LNCAP (cell line): ENCODE measurements around the gene SLC9A3.

Experiments used
- CTCF ChIP-seq: fragments of 450-650 bp; IDR thresholded peaks from 2 replicates; pipeline ENCODE4 v1.5.1; 2017; ENCODE audit warnings: mild to moderate bottlenecking

Gene SLC9A3

GRCh38 chr5:534743-535671 lies 10.8 kb upstream of the SLC9A3 start:
- no peak for TF ChIP-seq CTCF

DNA sequence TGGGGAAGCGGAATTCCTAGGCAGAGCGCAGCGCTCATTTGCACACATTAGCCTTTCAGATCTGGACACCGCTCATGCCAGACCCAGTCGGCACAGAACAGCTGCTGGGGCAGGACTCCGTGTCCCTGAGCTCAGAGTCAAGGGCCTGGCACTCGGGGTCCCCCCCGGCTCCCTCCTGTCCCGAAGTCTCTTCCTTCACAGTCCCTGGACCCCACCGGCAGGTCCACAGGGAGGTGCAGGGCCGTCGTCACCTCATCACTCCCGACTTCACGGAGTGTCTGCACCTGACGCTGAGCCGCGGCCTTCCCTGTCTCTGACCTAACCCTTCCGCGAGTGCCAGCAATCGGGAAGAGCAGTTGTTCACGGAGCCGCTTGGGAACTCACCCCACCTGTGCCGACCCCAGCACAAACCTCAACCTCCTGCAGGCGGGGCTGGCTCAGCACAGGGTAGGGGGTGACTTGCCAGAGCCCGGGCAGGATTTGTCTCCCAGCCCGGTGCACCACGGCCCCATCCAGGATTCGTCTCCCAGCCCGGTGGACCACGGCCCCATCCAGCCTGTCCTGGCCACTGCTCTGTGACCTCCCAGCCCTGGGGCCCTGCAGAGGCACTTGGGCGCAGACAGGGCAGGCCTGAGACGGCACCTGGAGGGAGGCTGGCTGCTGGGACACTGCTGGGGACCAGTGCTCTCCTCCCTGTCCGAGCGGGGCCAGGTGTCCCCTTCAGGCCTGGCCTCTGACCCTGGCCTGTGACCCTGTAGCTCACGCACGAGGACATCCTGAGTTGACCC lies 9.9 kb upstream of the SLC9A3 start:
- no peak for TF ChIP-seq CTCF

- no peak for TF ChIP-seq CTCF
Measured at GRCh38 chr5:533243-533954, 9.2 kb upstream of the SLC9A3 start.

DNA sequence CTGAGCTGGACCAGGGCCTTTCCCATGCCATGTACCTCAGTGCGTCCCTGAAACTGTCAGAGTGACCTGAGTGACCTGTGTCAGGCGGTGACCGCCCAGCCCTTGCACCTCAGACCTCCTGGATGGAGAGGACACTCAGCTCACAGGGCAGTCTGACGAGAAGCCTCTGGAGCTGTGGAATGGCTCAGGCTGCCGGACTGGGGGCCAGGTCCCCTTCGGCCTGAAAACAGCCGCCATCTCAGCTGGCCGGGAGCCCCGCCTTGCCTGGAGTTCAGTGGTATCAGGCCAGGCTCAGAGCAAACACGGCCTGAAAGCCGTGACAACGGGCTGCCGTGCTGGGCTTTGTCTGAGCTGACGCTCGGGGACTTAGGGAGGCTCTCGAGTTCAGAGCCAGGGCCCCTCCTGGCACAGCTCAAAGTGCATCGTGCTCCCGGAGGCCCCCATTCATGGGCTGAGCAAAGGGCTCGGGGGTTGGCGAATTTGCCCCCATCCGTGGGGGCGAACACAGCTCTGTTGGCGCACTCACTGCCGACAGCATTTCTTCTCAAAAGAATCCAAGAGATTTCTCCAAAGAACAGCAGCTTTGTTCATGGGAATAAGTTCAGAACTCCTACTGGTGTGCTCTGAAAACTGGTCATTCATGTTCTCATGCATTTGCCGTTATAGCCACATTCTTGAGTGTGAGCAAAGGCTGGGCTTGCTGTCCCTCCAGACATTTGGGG lies 8.4 kb upstream of the SLC9A3 start:
- TF ChIP-seq CTCF, result no peak

GRCh38 chr5:531749-532315 lies 7.6 kb upstream of the SLC9A3 start:
- no peak for TF ChIP-seq CTCF

DNA sequence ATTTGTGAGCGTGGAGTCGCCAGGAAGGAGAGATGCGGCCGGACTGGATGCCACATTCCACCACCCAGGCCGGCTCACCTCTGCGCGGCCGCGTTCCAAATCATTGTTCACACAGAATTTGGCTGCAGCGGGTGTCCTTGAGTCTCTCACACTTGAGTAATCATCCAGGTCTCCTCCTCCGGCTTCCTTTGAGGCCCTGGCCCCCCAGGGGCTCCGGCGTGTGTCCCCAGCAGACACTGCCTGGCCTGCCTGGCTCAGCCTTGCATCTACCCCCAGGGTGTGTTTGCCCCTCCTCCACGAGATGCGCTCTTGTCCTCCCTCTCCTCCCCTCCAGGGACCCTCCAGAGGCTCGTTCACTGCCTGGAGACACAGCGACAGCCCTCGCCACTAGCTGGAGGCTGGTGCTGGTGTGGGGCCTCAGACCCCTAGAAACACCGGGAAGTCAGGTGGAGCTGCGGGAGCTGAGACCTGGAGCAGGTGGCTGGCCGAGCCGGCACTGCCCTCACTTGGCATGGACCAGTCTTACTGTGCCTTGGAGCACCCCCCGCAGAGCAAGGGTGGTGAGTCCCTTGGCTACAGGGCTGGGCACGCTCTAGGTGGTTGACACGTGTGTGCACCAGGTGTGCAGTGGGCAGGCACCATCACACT lies 7.0 kb upstream of the SLC9A3 start:
- TF ChIP-seq CTCF, result no peak
